Hematopoietic multipotent progenitor cell treated with erythropoietin and hydrocortisone succinate and interleukin-3 and kit ligand, for 6 days (in vitro differentiated cells): ENCODE results near the gene UTF1.
"Not testable (repeated sequence)": the region's sequence is repeated elsewhere in the genome, so short reads cannot be mapped to it uniquely, and the experiment has no call there.

Source experiments
- DNase-seq: peaks from one replicate; pipeline ENCODE4 v3.0.0-alpha.2; 2015

UTF1 gene

DNA sequence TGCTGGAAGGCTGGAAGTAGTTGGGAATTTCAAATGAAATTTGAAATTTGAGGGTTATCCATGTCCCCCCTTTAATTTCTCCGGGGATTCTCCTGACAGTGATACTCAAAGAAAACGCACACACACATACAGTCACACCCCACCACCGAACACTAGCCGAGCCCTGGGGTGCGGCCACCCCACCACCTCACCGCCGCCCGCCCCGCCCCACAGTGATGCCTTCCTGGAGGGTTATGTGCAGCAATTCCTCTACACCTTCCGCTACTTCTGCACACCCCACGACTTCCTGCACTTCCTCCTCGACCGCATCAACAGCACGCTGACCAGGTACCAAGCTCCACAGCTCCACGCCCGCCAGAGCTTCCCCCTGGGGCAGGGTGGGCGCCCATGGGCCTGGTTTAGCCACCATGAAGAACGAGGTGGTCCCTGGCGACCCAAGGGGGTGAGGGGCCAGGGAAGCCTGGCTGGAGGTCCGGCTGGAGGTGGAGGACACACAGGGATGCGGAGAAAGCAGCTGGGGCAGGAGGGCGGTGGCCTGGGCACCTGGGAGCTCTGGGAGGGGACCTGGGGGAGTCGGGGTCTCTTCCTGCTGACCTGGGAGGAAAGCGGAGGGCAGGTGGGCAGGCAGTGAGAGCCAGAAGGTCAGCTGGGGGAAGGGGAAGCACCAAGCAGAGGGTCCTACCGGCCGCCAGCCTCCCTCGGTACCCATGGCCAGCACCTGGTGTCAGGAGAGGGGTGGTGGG is 19.4 kb upstream of the UTF1 start:
- DNase-seq: no peak

DNA sequence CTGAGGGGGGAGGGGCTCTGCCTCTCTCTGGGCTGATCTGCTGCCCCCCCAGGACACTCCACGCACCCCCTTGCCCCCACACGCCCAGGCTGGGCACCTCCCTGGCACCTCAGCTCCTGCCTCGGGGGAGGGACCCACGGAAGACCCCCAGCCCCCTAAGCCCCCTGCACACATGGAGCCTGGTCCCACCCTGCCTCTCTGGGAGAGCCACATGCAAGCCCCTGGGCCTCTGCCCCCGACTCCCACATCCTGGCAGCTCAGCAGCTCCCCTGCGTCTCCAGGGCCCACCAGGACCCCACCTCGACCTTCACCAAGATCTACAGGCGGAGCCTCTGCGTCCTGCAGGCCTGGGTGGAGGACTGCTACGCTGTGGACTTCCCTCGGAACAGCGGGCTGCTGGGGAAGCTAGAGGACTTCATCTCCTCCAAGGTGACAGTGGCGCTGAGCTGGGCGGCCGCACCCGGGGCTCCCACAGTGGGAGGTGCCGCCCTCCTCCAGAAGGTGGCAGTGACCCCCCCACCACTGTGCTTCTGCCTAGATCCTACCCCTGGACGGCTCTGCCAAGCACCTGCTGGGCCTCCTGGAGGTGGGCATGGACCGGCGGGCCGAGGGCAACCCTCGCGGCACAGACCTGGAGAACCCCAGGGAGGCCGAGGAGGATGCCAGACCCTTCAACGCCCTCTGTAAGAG is 18.7 kb upstream of the UTF1 start:
- DNase-seq: no peak

DNA sequence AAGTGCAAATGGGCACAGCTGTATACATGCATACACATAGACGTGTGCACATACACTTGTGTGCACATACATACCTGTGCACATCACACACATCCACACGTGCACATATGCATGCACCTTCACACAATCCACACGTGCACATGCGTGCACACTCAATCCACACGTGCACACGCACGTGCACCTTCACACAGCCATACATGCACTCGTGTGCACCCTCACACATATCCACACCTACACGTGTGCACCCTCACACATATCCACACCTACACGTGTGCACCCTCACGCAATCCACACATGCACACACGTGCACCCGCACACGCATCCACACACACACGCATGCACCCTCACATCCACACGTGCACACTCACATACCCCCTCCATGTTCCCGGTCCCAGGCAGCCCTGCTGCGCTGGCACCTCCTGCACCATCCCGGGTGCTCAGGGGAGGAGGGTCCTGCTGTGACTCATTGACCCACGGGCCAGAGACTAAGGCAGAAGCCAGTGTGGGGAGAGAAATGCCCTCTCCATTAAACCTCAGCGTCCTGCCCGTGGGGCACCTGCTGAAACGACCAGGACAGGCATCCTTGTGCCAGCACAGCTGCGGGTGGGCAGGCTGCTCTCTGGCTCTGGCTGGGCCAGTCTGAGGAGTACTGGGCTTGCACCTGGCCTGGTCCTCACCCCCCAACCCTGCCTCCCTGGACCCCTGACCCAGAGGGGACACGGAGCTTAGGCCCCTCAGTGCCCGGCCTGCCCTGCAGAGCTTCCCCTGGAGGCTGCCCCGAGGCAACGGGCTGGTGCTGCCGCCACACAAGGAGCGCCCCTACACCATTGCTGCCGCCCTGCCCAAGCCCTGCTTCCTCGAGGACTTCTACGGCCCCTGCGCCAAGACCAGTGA is 17.8 kb upstream of the UTF1 start:
- no peak for DNase-seq

DNA sequence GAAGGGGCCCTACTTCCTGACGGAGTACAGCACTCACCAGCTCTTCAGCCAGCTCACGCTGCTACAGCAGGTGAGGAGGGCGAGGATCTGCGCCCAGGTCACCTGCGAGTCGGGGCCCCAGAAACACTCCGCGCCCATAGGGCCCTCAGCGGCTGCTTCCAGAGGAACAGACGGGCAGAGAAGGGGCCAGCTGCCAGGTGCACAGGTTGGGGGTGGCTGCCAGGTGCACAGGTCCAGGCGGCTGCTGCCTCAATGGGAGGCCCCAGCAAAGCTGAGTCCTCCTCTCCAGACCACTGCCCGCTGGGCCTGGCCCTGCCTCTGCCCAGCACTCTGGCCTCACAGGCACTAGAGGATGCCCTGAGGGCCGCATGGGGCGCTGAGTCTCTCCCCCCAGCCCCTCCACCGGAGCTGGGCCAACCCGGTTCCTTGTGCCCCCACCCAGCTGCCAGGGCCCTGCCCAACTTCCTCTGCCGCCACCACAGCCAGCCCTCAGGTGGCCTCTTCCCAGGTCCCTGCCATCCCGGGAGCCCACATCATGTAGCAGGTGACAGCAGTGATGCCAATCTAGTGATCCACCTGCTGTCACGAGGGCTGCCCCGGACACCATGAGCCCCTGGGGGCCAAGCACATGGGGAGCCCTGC is 17.0 kb upstream of the UTF1 start:
- no peak for DNase-seq

DNA sequence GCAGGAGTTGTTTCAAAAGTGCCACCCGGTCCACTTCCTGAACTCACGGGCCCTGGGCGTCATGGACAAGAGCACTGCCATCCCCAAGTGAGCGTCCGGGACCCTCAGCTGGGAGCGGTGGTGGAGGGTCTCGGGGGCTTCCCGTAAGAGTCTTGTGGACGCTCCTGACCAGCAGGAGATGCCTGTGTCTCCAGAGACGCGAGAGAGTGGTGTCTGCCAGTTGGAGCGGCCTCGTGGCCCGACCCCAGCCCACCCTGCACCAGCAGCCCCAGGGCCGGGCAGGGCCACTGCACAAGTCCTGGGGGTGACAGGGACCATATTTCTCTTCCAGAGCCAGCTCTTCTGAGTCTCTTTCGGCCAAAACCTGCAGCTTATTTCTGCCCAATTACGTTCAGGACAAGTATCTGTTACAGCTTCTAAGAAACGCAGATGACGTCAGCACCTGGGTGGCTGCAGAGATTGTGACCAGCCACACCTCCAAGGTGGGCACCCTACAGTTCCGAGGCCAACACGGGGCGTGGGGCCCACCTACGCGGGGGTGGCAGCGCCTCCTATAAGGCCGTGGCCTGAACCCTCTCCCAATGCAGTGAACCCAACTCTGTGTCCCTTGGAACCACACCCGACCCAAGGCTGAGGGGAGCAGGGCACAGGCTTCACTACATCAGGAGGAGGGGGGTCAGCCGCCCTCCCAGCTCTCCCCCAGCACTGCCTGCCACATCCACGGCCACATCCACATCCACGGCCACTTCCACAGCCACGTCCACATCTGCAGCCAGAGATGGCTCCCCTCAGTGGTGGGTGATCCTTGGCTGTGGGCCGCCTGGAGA is 16.2 kb upstream of the UTF1 start:
- no peak for DNase-seq

DNA sequence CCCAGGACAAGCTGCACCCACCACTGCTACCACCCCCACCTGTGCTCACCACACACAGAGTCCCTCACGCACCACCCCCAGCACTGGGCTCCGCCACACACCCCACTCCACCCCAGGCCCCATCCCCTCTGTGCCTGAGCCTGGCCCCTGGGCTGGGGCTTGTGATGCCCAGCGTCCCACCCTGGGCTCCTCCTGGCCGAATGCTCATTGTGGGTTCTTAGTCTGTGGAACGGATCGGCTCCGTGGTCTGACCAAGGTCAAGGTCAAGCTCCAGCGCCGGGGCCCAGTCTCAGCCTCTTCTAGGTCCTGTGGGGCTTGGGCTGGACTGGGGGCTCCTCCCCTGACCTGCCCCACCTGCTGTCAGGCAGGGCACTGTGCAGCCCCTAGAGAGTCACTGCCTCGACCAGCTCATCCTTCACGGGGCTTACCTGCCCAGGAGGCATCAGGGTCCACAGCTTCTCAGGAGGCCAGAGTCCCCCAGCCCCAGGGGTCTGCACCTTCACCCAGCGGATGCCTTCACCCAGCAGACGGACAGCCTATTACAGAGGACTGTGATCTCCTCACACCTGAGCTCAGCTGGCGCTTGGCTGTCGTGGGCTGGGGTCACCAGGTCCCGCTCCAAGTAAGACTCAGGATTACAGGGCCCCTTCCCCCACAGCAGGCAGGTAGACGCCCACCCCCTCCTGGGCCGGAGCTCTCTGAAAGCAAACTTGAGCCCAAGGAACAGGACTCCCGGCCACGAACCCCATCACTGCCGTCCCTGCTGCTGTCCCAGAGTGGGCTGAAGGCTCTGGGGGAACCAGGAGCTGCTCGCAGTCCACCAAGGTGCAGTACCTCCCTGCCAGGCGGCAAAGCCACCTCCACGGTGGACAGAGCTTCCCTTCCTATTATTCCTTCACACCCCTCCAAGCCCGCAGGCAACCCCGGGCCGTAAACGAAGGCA is 15.3 kb upstream of the UTF1 start:
- DNase-seq: no peak

DNA sequence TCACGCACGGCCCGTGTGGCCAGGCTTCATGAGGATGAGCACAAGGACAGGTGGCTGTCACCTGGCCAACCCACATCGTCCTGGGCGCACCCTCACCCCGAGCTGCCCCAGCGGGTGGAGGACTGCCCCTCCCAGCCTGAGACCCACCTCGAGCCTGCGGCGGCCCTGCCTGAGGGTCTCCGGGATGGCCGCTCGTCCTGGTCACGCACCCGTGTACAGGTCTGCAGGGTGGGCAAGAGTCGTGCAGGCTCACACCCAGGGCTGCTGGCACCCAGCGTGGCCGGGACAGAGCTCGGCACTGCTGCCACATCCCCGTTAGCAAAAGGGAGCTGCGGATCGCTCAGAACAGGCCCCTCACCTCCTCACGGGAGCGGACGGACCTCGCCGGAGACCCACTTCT is 14.4 kb upstream of the UTF1 start:
- DNase-seq: no peak

DNA sequence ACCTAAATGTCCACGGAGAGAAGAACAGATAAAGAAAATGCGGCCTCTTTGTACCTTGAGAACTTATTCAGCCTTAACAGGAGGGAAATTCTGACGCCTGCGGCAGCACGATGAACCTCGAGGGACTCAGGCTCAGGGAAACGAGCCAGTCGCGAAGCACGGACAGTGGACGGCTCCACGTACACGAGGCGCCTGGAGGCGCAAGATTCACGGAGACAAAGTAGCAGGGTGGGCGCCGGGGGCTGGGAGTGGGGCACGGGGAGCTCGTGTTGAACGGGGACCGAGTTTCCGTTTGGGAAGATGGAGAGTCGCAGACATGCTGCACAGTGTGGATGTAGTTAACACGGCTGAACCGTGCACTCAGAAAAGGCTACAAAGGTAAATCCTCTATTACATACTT is 13.2 kb upstream of the UTF1 start:
- DNase-seq: no peak

DNA sequence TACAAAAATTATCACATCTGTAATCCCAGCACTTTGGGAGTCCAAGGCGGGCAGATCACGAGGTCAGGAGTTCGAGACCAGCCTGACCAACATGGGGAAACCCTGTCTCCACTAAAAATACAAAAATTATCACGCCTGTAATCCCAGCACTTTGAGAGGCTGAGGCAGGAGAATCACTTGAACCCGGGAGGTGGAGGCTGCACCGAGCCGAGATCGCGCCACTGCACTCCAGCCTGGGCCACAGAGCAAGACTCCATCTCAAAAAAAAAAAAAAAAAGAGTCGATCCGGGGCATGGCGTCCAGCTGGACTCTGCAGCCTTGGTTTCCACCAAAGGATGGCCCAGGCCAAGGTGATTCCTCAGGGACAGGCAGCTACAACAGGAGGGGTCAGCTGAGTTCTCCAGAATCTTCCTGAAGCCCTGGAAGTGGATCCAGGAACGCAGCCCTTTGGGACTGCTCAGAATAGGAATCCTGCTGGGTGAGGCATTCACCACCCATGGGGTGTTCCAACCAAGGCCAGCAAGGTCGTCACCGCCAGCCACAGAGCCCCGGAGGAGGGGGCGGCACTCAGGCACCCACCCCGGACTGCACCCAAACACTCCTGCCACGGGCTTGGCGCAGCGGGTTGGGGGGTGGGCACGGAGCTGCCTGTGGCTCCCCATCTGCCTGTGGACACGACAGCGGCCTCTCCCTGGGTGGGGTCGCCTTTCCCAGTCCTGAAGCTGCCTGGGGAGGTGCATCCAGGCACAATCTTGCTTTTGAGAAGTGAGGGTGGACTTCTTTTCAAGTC is 12.0 kb upstream of the UTF1 start:
- DNase-seq: no peak

DNA sequence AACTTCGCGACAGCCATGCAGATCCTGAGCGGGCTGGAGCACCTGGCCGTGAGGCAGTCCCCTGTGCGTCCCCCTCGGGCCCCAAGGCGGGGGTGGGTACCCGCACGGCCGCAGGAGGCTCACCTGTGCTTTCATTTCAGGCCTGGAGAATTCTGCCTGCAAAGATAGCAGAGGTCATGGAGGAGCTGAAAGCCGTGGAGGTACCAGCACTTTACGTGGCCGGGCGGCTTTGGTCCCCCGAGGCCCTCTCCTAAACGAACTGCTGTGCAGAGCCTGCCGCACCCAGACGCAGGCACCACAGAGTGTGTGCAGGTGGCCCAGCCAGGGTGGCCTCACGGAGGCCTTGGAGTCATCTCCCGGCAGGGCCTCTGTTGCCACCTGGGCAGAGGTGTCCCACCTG is 11.1 kb upstream of the UTF1 start:
- no peak for DNase-seq

DNA sequence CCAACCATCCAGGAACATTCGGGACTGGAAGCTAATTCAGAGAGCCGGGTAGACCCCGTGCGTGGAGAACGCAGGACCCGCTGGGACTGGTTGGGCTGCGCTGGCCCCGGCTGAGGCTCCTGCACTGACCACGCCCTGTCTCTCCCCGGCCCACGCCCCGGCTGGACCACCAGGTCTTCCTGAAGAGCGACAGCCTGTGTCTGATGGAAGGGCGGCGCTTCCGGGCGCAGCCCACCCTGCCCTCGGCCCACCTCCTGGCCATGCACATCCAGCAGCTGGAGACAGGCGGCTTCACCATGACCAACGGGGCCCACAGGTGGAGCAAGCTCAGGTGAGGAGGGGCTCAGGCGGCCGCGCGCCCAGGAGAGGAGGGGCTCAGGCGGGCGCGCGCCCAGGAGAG is 10.2 kb upstream of the UTF1 start:
- no peak for DNase-seq

DNA sequence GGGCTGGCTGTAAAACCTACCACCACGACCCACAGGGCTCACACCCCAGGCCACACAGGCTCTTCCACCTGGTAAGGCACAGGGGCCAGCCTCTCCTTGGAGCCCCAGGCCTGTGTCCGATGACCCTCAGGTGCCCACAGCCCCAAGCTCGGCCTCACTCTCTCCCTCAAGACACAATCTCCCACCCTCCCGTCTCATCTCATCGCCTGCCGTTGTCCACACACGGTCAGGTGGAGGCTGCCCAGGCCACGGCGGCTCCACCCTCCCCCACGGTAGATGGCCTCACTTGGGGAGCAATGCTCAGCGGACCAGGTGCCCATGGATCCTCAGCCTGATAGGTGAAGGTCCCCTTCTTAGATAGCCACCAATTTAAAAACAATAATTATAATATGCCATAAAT is 8.7 kb upstream of the UTF1 start:
- no peak for DNase-seq

DNA sequence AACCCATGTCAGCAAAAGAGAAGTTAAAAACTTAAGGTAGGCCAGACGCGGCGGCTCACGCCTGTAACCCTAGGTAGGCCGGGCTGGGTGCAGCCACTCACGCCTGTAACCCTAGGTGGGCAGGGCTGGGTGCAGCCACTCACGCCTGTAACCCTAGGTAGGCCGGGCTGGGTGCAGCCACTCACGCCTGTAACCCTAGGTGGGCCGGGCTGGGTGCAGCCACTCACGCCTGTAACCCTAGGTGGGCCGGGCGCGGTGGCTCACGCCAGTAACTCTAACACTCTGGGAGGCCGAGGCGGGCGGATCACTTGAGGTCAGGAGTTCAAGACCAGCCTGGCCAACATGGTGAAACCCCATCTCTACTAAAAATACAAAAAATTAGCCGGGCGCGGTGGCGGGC is 8.3 kb upstream of the UTF1 start:
- not testable (repeated sequence) for DNase-seq

DNA sequence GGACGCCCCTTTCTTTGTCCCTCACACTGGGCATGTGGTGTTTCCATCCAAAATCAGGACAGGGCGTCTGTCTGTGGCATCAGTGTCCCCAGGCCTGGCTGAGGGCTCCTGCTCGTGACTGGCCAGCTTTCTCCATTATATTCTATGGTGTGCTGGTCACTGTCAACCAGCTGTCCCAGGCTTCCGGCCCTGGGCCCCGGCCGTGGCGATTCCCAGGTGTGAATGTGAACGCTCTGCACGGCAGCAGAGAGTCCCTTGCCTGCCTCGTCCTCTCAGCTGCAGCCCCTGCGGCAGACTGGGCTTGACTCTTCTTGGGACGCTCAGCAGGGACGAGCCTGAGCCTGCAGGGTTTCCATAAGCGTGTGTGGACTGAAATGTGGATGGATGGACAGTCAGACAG is 5.9 kb upstream of the UTF1 start:
- no peak for DNase-seq

DNA sequence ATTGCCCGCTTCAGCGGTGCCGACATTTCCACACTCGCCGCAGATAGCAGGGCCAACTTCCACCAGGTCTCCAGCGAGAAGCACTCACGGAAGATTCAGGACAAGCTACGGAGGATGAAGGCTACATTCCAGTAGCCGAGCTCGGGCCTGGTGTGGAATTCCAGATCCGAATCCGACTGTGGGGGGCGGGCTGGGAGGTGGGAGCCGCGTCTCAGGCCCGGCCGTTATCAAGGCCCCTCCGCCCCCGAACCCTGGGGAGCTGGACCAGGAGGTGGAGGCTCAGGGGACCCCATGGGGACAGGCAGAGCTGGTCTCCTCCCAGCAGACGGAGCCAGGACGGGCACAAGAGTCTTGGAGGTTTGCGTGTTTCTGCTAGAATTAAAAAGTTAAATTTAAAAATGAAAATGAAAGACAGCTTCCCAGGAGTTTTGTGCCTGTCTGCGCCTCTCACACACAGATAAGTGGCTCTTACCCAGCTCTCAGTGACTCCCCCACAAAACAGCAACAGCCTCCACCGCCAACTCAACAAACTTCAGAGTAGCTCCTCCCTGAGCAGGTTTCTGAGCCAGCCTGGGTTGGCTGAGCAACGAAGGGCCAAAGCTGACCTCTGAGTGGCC is 5.2 kb upstream of the UTF1 start:
- DNase-seq: peak; percentile 40

DNA sequence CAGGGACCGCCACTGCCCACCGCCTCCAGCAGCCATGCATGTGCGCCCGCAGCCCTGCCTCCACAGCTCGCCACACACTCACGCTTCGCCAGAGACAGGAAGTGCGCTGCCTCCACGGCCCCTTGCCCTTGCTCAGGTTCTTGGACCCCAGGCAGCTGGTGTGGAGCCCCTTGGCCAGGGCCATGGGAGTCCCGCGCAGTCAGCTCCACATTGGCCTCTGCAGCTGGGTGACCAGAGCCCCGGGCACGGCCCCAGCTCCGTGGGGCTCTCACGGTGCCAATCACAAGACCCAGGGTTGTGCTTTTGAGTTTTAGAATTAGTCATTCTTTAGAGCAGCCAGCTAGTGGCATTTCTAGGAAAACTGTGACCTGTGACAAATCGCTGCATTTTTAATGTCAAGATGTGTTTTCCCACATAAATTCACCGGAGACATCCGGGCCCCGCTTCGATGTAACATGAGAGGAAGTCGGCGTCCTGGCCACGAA is 4.3 kb upstream of the UTF1 start:
- DNase-seq: no peak

DNA sequence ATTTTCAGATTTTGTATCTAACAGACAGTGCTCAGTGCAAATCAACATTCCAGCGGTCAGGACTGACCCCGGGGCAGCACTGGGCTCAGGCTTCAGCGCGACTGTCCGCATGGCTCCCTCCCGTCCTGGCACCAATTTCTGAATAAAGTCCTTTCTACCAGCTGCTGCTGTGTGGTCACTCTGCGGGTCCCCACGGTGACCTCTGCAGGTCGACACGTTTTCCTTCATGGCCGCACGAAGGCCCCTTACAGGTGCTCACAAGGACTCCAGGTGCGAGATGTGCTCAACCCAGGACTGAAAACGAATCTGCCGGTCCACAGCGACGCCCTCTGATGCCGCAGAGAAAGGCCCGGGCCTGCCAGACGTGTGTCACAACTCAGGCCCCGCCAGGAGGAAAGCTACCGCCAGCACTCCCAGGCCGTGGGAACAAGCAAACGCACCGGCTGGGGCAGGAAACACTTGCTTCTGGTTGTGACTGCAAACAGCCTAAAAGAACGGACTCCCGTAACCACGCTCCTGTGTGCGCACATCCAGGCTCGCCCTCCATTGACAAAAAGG is 3.7 kb upstream of the UTF1 start:
- DNase-seq: no peak

DNA sequence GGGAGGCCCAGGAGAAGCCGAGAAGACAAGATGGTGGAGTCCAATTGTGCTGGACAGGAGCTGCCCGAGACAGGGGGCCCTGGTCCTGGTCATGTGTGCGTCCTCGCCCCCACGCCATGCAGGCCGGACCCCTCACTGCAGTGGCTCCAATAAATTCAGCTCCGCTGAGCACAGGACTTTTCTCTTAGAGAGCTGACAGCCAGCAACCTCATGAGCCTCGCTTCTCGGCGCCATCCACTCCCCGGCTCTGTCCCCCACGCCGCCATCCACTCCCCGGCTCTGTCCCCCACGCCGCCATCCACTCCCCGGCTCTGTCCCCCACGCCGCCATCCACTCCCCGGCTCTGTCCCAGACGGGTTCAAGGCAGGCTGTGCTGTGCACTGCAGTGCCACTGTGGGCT is 2.8 kb upstream of the UTF1 start:
- no peak for DNase-seq
